UCSD-AML1 (cell line): ENCODE results near the gene SGCE.

ENCODE experiments used
- DNase-seq: peaks from one replicate; lab custom pipeline; 2025; ENCODE audit not compliant: unreplicated experiment; lab: John Stamatoyannopoulos, UW

The SGCE gene

DNA sequence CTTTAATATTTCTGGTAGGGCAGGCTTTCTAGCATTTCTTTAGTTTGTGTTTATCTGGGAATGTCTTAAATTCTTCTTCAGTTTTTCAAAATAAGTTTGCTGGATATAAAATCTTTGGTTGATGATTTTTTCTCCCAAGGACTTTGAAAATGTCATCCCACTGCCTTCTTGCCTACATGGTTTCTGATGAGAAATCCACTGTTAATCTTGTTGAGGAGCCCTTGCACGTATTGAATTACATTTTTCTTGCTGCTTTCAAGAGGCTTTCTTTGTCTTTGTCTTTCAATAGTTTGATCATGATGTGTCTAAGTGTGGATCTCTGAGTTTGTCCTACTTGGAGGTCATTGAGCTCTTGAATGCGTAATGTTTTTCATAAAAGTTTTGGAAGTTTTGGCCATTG is 80.3 kb downstream of the SGCE start:
- no peak for DNase-seq

DNA sequence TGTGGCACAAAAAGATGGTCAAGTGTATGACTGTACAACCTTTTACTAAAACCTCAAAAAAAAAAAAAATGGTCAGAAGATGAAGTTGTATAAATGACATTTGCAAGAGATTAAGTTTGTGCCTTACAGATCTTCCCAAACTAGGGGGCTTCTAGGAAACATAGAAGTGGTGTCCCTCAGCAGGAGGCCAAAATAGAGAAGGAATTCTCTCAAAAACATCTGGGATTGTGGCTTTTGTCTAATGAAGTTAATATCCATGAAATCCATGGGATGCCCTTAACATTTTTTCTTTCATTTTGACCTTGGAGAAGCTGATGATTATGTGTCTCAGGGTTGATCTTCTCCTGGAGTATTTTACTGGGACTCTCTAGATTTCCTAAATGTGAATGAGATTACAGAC is 84.1 kb downstream of the SGCE start:
- no peak for DNase-seq

DNA sequence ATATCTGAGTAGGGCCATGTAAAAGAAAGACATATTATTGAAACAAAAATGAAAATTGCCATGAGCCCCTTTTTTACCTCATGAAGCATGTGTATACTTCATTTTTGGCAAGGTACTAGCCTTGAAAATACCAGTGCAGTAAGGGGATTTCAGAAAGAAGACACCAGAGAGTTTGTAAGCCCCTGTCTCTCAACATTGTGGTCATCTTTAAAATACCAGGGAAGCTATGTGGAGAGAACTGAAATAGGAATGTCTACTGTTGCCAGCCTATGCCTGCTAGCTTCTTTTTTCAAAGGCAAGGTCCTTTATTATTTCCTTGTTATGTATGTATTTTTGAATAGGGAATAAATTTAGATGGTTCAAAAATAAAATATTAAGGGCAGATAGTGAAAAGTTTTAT is 88.5 kb downstream of the SGCE start:
- DNase-seq = no peak

DNA sequence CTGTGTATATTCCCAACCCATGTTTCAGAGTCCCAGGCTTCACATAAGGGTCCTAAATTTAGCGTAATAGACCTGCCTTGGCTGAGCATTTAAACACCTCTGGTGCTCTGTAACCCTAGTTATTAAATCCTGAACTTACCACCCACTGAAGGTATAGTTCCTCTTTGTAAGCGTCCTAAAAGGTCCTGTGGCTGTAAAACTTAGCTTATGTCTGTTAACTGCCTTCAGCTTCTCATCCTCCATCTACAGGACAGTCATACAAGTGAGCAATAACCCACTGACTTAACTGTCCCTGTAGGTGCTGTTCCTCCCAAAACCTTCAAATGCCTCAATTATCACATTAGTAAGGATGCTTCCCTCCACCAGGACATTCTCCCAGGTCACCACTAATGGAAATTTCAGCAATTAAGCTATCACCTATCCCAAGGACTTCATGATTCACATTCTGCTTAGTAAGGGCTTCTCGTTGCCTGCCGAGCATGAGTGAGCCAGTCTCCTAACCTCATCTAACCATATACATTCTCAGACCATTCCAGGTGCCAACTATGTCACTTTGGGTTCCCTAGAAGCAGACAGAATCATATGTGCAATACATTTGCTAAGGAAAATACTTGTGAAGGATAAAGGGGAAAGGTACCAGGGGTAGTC is 90.6 kb downstream of the SGCE start:
- DNase-seq = no peak

DNA sequence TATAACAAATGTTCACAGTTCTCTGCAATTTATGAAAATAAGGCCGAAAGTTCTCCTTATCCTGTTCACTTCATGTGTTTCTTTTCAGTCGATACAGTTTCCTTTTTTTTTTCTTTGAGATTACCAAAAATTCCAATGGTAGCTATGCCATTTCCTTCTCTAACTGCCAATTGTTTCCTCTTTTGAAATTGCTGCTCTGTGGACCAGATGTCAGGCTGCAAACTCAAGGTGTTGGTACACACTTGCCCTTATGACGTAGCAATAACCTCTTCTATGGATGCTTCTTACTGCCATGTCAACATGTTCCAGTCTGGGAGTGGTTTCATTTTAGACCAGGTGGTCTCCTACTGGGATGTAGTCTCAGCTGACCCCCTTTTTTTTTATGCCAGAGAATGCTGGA is 93.4 kb downstream of the SGCE start:
- DNase-seq = no peak

DNA sequence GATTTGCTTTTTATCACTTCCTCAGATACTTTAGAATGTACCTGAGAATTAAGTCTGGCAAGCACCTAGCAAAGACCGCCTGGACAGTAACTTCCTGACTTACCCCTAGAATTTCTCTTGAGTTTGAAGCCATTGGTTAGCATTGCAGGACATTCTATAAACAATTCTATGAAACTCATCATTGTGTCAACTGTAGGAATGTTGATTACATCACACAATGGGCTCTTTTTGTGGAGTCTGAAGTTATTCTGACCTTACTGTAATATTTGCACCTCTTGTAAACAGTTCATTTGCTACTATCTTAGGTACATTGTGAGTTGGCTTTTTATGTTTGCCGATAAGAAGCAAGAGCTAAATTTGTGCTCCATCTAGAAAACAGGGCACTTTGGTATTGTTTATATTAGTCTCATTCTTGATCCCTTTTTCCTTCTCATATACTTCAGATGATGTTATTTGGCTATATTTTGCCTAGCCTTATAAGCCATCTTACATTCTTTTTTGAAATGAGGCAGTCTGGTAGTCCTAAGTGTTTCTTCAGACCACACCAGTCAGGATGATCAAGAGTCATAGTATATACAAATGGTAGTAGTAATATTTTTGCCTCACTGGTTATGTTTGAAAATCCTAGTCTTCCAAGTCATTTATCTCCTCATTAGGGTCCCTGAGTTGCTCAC is 94.0 kb downstream of the SGCE start:
- DNase-seq = no peak

DNA sequence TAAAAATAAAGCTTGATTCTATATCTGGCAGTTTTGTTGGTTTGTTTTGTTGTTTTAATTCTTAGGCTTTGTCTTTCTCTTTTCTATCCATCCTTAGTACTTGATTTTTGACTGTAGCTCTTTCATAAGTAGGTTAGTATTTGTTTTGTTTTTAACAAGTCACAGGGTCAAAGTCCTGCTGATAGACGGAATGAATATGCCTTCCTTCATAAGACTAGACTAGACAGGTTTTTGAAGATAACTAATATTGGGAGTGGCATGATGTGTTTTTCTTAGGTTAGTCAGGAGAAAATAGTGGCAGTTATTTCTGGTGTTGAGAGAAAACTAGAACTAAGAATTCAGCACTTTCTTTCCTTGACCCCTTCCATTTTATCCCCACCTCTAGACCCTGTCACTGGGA is 96.0 kb downstream of the SGCE start:
- DNase-seq = no peak

DNA sequence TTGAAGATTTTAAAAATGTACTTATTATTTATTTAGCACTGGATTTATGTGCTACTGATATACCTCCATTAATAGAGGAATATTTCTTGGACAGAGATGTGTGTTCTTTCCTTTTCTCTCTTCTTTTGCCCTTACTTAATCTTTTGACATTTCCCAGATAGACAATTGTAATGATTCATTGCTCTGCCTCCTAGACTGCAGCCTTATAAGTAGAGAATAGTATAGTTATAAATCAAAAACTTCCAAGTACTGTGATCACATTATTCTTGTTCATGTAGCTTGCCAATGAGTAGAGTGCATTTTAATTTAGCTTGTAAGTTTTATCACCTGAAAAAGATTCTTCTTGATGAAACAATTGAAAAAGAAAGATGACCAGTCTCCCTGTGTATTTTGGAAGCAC is 98.7 kb downstream of the SGCE start:
- DNase-seq = no peak

DNA sequence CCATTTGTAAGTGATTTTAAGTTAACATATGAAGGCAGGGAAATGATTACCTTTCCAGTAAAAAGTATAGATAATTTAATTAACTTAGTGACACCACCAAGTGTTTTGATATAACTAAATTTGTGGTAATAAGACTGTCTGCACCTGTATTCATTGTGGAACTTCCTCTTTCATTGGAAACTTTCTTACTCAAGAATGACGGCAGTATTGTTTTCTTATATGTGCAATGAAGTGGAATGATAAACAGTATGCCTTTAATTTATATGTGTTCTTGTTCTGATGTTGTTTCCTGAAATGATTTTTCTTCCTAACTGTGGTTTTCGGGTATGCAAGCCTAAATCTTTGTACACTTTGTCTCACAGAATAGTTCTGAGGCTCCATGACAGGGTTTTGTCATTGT is 99.9 kb downstream of the SGCE start:
- no peak for DNase-seq

DNA sequence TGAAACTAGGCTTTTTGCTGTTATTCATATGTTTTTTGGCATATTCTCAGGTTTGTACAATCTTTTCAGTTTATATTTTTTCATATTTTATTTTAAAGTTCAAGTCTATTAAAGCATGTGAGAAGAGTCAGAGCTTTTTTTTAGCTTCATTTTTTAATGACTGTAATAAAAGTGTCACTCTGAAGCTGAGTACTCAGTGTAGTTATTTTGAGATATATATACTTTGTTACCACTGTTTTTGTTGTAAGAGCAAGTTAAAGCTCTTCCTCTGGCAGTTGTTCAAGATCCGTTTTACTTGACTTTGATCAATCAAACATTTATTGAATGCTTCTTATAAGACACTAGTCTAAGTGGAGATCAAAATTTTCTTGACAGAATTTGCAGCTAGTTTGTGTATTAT is 108.8 kb downstream of the SGCE start:
- no peak for DNase-seq

DNA sequence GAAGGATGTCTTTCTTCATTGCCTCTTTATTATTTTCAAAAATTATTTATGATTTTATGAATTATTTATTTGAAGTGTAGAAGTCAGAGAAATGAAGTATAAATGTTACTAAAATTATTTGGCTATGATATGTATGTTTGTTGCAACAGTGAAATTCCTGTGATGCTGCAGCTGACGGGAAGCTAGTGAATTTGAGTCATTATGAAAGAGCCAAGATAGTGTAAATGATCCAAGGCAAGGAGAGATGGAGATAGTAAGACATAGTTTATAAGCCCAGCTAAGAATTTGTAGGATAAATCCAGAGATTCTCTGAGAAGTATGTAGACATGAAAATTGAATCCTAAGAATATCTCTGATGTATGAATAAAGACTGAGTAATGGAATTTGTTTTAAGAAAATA is 115.5 kb downstream of the SGCE start:
- DNase-seq = no peak
